ENCODE results near the gene HTD2. TPM values are rescaled to one million over a fixed set of nuclear protein-coding genes. Genes with fewer than 3 reads are reported as not detected.
"Not testable (repeated sequence)": the region's sequence is repeated elsewhere in the genome, so short reads cannot be mapped to it uniquely, and the experiment has no call there.

Gene HTD2
- total RNA-seq, 1 experiment from 2014 or later = 6.8 TPM

GRCh38 chr3:58281069-58281468 is 25.3 kb upstream of the HTD2 start:
- no peaks in the 10 kb centered on the region for H3K27me3 ChIP-seq (replicated peaks)
- H3K36me3 ChIP-seq = no peaks in the 10 kb centered on the region
- H3K4me1 ChIP-seq (replicated peaks) = no peaks in the 10 kb centered on the region
- H3K9me3 ChIP-seq (replicated peaks) = no peaks in the 10 kb centered on the region
- DNase-seq (ENCODE audit: low read depth in 1 of 2, low spot score in 2 of 2) = no peak
- H3K27ac ChIP-seq = no peak overlapping the region
- no peak overlapping the region for H3K4me3 ChIP-seq

GRCh38 chr3:58285334-58285733 is 21.0 kb upstream of the HTD2 start:
- H3K36me3 ChIP-seq = no peaks in the 10 kb centered on the region

DNA sequence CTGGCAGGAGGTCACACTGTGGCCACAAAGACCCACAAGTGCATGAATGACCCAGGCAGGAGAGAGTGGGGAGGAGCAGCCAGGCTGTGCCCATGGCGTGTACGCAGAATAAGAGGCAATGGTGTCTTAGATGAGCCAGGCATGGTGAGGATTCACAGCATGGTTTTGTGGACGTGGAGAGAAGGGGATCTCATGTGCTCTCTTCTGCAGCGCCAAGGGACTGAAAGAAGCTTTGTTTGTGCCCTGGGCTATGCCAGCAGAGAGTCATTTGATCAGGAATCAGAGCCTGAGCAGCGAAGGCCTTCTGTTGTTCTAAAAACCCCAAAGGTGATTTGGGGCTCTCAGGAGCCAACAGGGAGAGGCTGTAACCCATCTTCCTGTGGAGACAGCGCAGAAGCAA is 19.0 kb upstream of the HTD2 start:
- no peak for DNase-seq (ENCODE audit: low read depth in 1 of 2, low spot score in 2 of 2)
- no peaks in the 10 kb centered on the region for H3K36me3 ChIP-seq
- no peaks in the 10 kb centered on the region for H3K9me3 ChIP-seq (replicated peaks)
- H3K4me1 ChIP-seq (replicated peaks) = no peaks in the 10 kb centered on the region
- no peak overlapping the region for H3K27ac ChIP-seq
- H3K4me3 ChIP-seq = no peak overlapping the region
- no peaks in the 10 kb centered on the region for H3K27me3 ChIP-seq (replicated peaks)

More at GRCh38 chr3:58285334-58285733, 21.0 kb upstream of the HTD2 start:
- Histone ChIP-seq H3K4me3 (no peak overlapping the region), H3K9me3 (replicated peaks) (no peaks in the 10 kb centered on the region), H3K4me1 (replicated peaks) (no peaks in the 10 kb centered on the region), H3K27ac (no peak overlapping the region), H3K27me3 (replicated peaks) (no peaks in the 10 kb centered on the region)
- no peak for DNase-seq (ENCODE audit: low read depth in 1 of 2, low spot score in 2 of 2)

DNA sequence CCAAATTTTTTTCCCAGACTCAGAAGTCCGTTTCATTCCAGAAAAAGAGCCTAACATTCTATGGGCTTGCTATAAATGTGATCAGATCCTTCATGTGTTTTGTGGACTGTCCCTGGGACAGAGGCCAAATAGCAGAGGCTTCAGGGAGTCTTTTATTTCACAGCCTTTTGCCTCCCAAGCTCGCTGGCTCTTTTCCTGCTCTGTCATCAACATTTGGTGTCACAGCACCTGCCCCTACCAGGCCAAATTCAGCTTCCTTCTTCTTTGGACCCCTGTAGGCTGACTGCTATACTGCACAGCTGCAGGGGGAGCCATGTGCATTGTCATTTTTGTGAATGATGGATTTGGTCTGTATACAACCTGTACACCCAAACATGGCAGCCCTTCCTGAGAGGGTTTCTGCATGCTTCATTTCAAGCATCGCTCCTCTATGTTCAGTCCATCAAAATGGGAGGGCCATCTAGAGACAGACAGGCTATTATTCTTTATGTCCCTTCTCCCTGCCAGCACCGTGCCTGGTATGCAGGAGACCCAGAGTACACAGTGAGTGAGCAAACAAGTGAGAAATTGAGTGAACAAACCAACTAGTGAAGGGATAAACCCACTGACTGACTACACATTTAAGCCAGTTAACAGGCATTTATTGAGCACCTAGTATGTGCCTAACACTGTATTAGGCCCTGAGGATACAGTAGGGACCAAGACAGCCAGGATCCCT is 18.1 kb upstream of the HTD2 start:
- no peaks in the 10 kb centered on the region for H3K9me3 ChIP-seq (replicated peaks)

GRCh38 chr3:58288964-58289613 is 17.2 kb upstream of the HTD2 start:
- not testable (repeated sequence) for H3K9me3 ChIP-seq (replicated peaks); H3K27ac ChIP-seq; DNase-seq (ENCODE audit: low read depth in 1 of 2, low spot score in 2 of 2); H3K4me3 ChIP-seq; H3K36me3 ChIP-seq; H3K4me1 ChIP-seq (replicated peaks); H3K27me3 ChIP-seq (replicated peaks)

More for the DNA sequence above, 18.1 kb upstream of the HTD2 start:
- H3K27ac ChIP-seq = no peak overlapping the region
- H3K4me3 ChIP-seq = no peak overlapping the region
- no peak for DNase-seq (ENCODE audit: low read depth in 1 of 2, low spot score in 2 of 2)
- H3K36me3 ChIP-seq = no peaks in the 10 kb centered on the region
- H3K27me3 ChIP-seq (replicated peaks) = no peaks in the 10 kb centered on the region
- H3K4me1 ChIP-seq (replicated peaks) = no peaks in the 10 kb centered on the region

DNA sequence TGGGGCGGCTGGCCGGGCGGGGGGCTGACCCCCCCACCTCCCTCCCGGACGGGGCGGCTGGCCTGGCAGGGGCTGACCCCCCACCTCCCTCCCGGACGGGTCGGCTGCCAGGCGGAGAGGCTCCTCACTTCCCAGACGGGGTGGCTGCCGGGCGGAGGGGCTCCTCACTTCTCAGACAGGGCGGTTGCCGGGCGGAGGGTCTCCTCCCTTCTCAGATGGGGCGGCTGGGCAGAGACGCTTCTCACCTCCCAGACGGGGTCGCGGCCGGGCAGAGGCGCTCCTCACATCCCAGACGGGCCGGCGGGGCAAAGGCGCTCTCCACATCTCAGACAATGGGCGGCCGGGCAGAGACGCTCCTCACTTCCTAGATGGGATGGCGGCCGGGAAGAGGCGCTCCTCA is 15.9 kb upstream of the HTD2 start:
- H3K4me3 ChIP-seq; H3K27ac ChIP-seq; H3K36me3 ChIP-seq; H3K27me3 ChIP-seq (replicated peaks); H3K4me1 ChIP-seq (replicated peaks); DNase-seq (ENCODE audit: low read depth in 1 of 2, low spot score in 2 of 2); H3K9me3 ChIP-seq (replicated peaks): not testable (repeated sequence)

- Histone ChIP-seq H3K4me3 (no peak overlapping the region), H3K4me1 (replicated peaks) (no peaks in the 10 kb centered on the region), H3K27me3 (replicated peaks) (no peaks in the 10 kb centered on the region), H3K27ac (no peak overlapping the region), H3K36me3 (no peaks in the 10 kb centered on the region), H3K9me3 (replicated peaks) (no peaks in the 10 kb centered on the region)
- no peak for DNase-seq (ENCODE audit: low read depth in 1 of 2, low spot score in 2 of 2)
Observed at GRCh38 chr3:58291671-58292338, 14.5 kb upstream of the HTD2 start.

DNA sequence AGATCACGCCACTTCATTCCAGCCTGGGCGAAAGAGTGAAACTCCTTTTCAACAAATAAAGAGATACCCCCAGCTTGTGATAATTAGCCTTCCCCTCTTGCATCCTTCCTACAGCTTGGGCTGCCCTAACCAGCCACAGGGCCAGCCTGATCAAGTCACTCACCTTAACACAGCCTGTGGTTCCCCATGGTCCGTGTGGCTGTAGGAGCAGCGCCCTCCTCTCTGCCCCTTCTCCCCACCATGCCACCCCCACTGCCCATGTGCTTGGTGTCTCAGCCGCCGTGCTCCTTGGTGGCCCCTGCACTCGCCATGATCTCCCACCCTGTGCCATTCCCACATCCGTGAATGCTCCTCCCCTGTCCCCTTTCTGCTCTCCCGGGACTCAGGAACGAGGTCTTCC is 13.5 kb upstream of the HTD2 start:
- Histone ChIP-seq H3K36me3 (no peaks in the 10 kb centered on the region), H3K4me3 (no peak overlapping the region), H3K9me3 (replicated peaks) (no peaks in the 10 kb centered on the region), H3K4me1 (replicated peaks) (no peaks in the 10 kb centered on the region), H3K27ac (no peak overlapping the region), H3K27me3 (replicated peaks) (no peaks in the 10 kb centered on the region)
- DNase-seq (ENCODE audit: low read depth in 1 of 2, low spot score in 2 of 2) = no peak

DNA sequence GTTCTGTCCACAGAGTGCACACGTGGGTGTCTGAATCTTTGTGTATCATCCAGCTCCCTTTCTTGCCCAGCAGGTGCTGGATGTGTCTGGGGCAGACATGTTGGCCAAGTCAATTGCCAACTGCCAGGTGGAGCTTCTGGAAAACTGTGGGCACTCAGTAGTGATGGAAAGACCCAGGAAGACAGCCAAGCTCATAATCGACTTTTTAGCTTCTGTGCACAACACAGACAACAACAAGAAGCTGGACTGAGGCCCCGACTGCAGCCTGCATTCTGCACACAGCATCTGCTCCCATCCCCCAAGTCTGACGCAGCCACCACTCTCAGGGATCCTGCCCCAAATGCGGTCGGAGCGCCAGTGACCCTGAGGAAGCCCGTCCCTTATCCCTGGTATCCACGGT is 12.8 kb upstream of the HTD2 start:
- H3K9me3 ChIP-seq (replicated peaks) = no peaks in the 10 kb centered on the region
- DNase-seq (ENCODE audit: low read depth in 1 of 2, low spot score in 2 of 2) = no peak
- no peak overlapping the region for H3K27ac ChIP-seq
- H3K4me1 ChIP-seq (replicated peaks) = no peaks in the 10 kb centered on the region
- no peak overlapping the region for H3K4me3 ChIP-seq
- H3K27me3 ChIP-seq (replicated peaks) = no peaks in the 10 kb centered on the region
- no peaks in the 10 kb centered on the region for H3K36me3 ChIP-seq

DNA sequence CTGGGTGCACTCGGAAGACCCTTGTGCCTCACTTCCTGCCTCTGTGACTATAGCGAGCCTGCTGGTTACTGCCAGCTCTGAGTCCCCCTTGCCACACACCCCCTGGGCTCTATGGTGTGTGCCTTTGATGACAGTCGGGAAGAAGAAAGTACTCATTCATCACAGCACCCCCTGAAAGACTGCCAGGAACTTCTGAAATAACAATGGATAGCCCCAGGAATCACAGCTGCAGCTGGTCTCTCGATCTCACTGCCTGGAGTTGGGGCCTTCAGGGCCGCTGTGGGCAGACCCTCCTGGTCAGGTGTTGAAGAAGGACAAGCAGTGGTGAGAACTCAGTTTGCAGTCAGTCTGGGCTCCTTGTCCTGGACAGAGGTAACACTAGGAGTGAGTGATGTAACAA is 10.1 kb upstream of the HTD2 start:
- no peak for DNase-seq (ENCODE audit: low read depth in 1 of 2, low spot score in 2 of 2)
- Histone ChIP-seq H3K27ac (no peak overlapping the region), H3K4me1 (replicated peaks) (no peaks in the 10 kb centered on the region), H3K27me3 (replicated peaks) (no peaks in the 10 kb centered on the region), H3K4me3 (no peak overlapping the region), H3K36me3 (no peaks in the 10 kb centered on the region), H3K9me3 (replicated peaks) (no peaks in the 10 kb centered on the region)

- no peak for DNase-seq (ENCODE audit: low read depth in 1 of 2, low spot score in 2 of 2)
- H3K4me3 ChIP-seq = no peak overlapping the region
- no peaks in the 10 kb centered on the region for H3K27me3 ChIP-seq (replicated peaks)
- H3K9me3 ChIP-seq (replicated peaks) = no peaks in the 10 kb centered on the region
- H3K27ac ChIP-seq = no peak overlapping the region
- no peaks in the 10 kb centered on the region for H3K36me3 ChIP-seq
- no peaks in the 10 kb centered on the region for H3K4me1 ChIP-seq (replicated peaks)
Observed at GRCh38 chr3:58296843-58297242, 9.5 kb upstream of the HTD2 start.

GRCh38 chr3:58298190-58298589 is 8.1 kb upstream of the HTD2 start:
- no peak overlapping the region for H3K4me3 ChIP-seq
- no peak for DNase-seq (ENCODE audit: low read depth in 1 of 2, low spot score in 2 of 2)
- H3K27ac ChIP-seq = no peak overlapping the region
- H3K36me3 ChIP-seq = no peaks in the 10 kb centered on the region
- H3K4me1 ChIP-seq (replicated peaks) = no peaks in the 10 kb centered on the region
- H3K27me3 ChIP-seq (replicated peaks) = no peaks in the 10 kb centered on the region
- H3K9me3 ChIP-seq (replicated peaks) = no peaks in the 10 kb centered on the region

DNA sequence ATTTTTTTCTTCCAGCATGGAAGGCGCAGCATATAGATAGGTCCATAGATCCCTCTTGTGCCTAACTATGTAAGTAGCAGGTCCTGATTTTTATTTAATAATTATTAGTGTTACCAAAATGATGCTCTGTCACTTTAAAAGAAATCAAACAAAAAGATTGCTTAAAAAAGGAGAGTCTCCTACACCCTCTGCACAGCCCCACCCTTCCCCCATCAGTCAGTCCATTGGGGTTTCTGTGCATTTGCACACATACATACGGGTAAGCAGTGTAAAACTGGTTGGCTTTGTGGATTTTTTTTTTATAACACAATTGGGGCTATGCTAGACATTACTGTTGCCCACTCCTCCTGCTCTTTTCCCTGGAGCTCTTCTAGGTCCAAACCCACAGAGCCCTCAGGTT is 7.2 kb upstream of the HTD2 start:
- H3K27me3 ChIP-seq (replicated peaks) = no peaks in the 10 kb centered on the region
- no peaks in the 10 kb centered on the region for H3K36me3 ChIP-seq
- no peaks in the 10 kb centered on the region for H3K4me1 ChIP-seq (replicated peaks)
- no peak overlapping the region for H3K4me3 ChIP-seq
- H3K27ac ChIP-seq = no peak overlapping the region
- DNase-seq (ENCODE audit: low read depth in 1 of 2, low spot score in 2 of 2) = no peak
- no peaks in the 10 kb centered on the region for H3K9me3 ChIP-seq (replicated peaks)

- no peak overlapping the region for H3K4me3 ChIP-seq
- no peaks in the 10 kb centered on the region for H3K36me3 ChIP-seq
- no peaks in the 10 kb centered on the region for H3K27me3 ChIP-seq (replicated peaks)
- H3K27ac ChIP-seq = no peak overlapping the region
- H3K9me3 ChIP-seq (replicated peaks) = no peaks in the 10 kb centered on the region
- H3K4me1 ChIP-seq (replicated peaks) = no peaks in the 10 kb centered on the region
- DNase-seq (ENCODE audit: low read depth in 1 of 2, low spot score in 2 of 2) = peak in 1 of 2 experiments; percentile 20
Observed at GRCh38 chr3:58299839-58300516, 6.3 kb upstream of the HTD2 start.
